ENCODE data around the gene DPP4.

Gene DPP4

GRCh38 chr2:161972232-161972631, 101.8 kb downstream of the DPP4 start:
- Histone ChIP-seq H3K9ac (ENCODE audit: insufficient read length) (no peak overlapping the region), H3K9me3 (ENCODE audit: low read depth, low read length) (no peaks in the 10 kb centered on the region), H3K36me3 (ENCODE audit: insufficient read depth, low read length) (no peaks in the 10 kb centered on the region), H3K4me3 (no peak overlapping the region), H3K27ac (no peak overlapping the region)
- no peak for DNase-seq (ENCODE audit: low read depth, low spot score)
- TF ChIP-seq POLR2AphosphoS5 (IDR thresholded peaks at IDR 0.05; ENCODE audit: borderline replicate concordance, low read depth, low read length) (no peak), FOXP2 (optimal IDR thresholded peaks at IDR 0.05; ENCODE audit: control extremely low read depth, extremely low read length, insufficient read depth) (no peak), EZH2 (IDR thresholded peaks at IDR 0.05) (no peak)

- Histone ChIP-seq H3K27ac (no peak overlapping the region), H3K9ac (ENCODE audit: insufficient read length) (no peak overlapping the region), H3K4me3 (no peak overlapping the region), H3K9me3 (ENCODE audit: low read depth, low read length) (no peaks in the 10 kb centered on the region), H3K36me3 (ENCODE audit: insufficient read depth, low read length) (no peaks in the 10 kb centered on the region)
- no peak for TF ChIP-seq EZH2 (IDR thresholded peaks at IDR 0.05)
- TF ChIP-seq POLR2AphosphoS5 (IDR thresholded peaks at IDR 0.05; ENCODE audit: borderline replicate concordance, low read depth, low read length) = no peak
- TF ChIP-seq FOXP2 (optimal IDR thresholded peaks at IDR 0.05; ENCODE audit: control extremely low read depth, extremely low read length, insufficient read depth) = no peak
- DNase-seq (ENCODE audit: low read depth, low spot score) = no peak
These were observed 102.5 kb downstream of the DPP4 start for GRCh38 chr2:161971551-161971950.

DNA sequence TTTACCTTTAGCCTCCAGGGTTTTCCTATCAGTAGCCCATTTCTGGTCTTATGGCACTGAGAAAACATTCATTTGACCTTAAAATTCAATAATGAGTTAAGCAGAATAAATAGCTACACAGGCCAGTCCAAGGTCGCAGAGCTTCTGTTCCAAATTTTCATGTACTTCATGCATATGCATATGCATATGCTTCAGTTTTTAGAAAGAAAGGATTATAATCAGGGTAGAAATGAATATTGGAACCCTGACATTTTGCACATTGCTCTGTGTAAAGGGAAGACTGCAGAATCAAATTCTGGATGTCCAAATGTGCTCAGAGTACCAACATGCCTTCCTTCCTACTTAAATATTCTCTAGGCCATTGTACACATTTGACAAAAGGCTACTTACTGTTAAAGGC, 104.9 kb downstream of the DPP4 start:
- no peak overlapping the region for H3K4me3 ChIP-seq
- TF ChIP-seq POLR2AphosphoS5 (IDR thresholded peaks at IDR 0.05; ENCODE audit: borderline replicate concordance, low read depth, low read length) (no peak), FOXP2 (optimal IDR thresholded peaks at IDR 0.05; ENCODE audit: control extremely low read depth, extremely low read length, insufficient read depth) (no peak), EZH2 (IDR thresholded peaks at IDR 0.05) (no peak)
- H3K9me3 ChIP-seq (ENCODE audit: low read depth, low read length) = no peaks in the 10 kb centered on the region
- no peak overlapping the region for H3K27ac ChIP-seq
- no peak for DNase-seq (ENCODE audit: low read depth, low spot score)
- H3K9ac ChIP-seq (ENCODE audit: insufficient read length) = no peak overlapping the region
- no peaks in the 10 kb centered on the region for H3K36me3 ChIP-seq (ENCODE audit: insufficient read depth, low read length)

GRCh38 chr2:161965994-161966393, 108.0 kb downstream of the DPP4 start:
- no peaks in the 10 kb centered on the region for H3K9me3 ChIP-seq (ENCODE audit: low read depth, low read length)
- no peaks in the 10 kb centered on the region for H3K36me3 ChIP-seq (ENCODE audit: insufficient read depth, low read length)
- H3K4me3 ChIP-seq = no peak overlapping the region
- TF ChIP-seq EZH2 (IDR thresholded peaks at IDR 0.05) = no peak
- no peak for TF ChIP-seq FOXP2 (optimal IDR thresholded peaks at IDR 0.05; ENCODE audit: control extremely low read depth, extremely low read length, insufficient read depth)
- no peak; the same call in 1 of the 2 replicates for TF ChIP-seq POLR2AphosphoS5 (IDR thresholded peaks at IDR 0.05; ENCODE audit: borderline replicate concordance, low read depth, low read length)
- peak overlapping the region; percentile 38; the same call in 1 of the 2 replicates for H3K27ac ChIP-seq
- no peak overlapping the region for H3K9ac ChIP-seq (ENCODE audit: insufficient read length)
- peak; percentile 60 for DNase-seq (ENCODE audit: low read depth, low spot score)

GRCh38 chr2:161964160-161964559, 109.9 kb downstream of the DPP4 start:
- H3K27ac ChIP-seq = no peak overlapping the region
- no peaks in the 10 kb centered on the region for H3K9me3 ChIP-seq (ENCODE audit: low read depth, low read length)
- no peak for TF ChIP-seq EZH2 (IDR thresholded peaks at IDR 0.05)
- no peak for TF ChIP-seq FOXP2 (optimal IDR thresholded peaks at IDR 0.05; ENCODE audit: control extremely low read depth, extremely low read length, insufficient read depth)
- no peak overlapping the region for H3K9ac ChIP-seq (ENCODE audit: insufficient read length)
- no peak for DNase-seq (ENCODE audit: low read depth, low spot score)
- H3K4me3 ChIP-seq = no peak overlapping the region
- no peaks in the 10 kb centered on the region for H3K36me3 ChIP-seq (ENCODE audit: insufficient read depth, low read length)

DNA sequence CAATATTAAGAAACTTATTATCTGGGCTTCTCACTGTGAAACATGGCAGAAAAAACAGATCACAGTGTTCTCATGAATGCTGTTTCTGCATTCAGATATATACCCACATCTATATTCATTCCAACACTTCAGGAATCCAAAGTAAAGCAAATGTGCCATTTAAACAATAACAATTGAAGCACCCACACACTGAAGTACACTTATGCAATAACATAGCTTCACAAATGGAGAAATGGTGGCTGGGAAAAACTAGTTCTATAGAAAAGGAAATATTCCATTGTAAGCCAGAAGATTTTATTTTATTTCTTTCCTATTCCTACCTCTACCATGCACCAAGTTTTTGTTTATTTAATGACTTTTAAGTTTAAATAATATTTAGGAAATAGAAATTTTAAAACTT, 111.9 kb downstream of the DPP4 start:
- TF ChIP-seq EZH2 (IDR thresholded peaks at IDR 0.05) (no peak), POLR2AphosphoS5 (IDR thresholded peaks at IDR 0.05; ENCODE audit: borderline replicate concordance, low read depth, low read length) (no peak), FOXP2 (optimal IDR thresholded peaks at IDR 0.05; ENCODE audit: control extremely low read depth, extremely low read length, insufficient read depth) (no peak)
- no peaks in the 10 kb centered on the region for H3K9me3 ChIP-seq (ENCODE audit: low read depth, low read length)
- H3K27ac ChIP-seq = no peak overlapping the region

DNA sequence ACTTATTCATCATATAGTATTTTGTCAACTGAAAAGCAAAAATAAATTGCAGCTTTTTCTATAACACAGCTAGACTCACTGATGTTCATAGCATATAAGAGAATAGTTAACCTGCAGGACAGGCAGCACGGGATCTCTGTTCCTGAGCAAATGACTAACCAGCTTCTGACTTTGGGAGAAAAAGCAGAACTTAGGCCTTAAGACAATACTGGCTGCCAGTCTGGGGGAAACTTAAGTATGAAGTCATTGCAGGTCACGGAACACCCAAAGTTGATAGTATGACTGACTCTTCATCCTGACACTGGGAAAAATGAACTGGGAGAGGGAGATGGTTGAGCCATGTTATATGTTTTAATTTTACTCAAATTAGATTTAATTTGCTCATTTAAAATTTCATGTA, 113.0 kb downstream of the DPP4 start:
- no peak for DNase-seq (ENCODE audit: low read depth, low spot score)

More for the DNA sequence above, 111.9 kb downstream of the DPP4 start:
- Histone ChIP-seq H3K36me3 (ENCODE audit: insufficient read depth, low read length) (no peaks in the 10 kb centered on the region), H3K9ac (ENCODE audit: insufficient read length) (no peak overlapping the region), H3K4me3 (no peak overlapping the region)
- no peak for DNase-seq (ENCODE audit: low read depth, low spot score)

DNA sequence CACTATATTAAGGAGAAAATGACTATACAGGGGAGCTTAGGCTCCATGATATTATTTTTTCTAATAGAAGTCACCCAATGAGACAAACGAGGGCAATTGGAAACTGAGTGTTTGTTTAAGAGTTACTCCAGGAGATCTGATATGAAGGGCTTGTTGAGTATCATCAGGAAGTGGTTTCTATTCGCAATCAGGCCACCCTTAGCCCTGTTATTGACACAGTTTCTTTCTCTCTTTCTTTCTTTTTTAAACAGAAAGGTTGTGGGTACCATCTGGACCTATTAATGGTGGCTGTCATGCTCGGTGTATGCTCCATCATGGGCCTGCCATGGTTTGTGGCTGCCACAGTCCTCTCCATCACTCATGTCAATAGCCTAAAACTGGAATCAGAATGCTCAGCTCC, 117.3 kb downstream of the DPP4 start:
- H3K4me3 ChIP-seq = no peak overlapping the region
- H3K36me3 ChIP-seq (ENCODE audit: insufficient read depth, low read length) = no peaks in the 10 kb centered on the region
- H3K27ac ChIP-seq = no peak overlapping the region
- DNase-seq (ENCODE audit: low read depth, low spot score) = no peak
- TF ChIP-seq EZH2 (IDR thresholded peaks at IDR 0.05) (no peak), FOXP2 (optimal IDR thresholded peaks at IDR 0.05; ENCODE audit: control extremely low read depth, extremely low read length, insufficient read depth) (no peak), POLR2AphosphoS5 (IDR thresholded peaks at IDR 0.05; ENCODE audit: borderline replicate concordance, low read depth, low read length) (no peak)
- no peak overlapping the region for H3K9ac ChIP-seq (ENCODE audit: insufficient read length)
- H3K9me3 ChIP-seq (ENCODE audit: low read depth, low read length) = no peaks in the 10 kb centered on the region

More for the DNA sequence above, 113.0 kb downstream of the DPP4 start:
- Histone ChIP-seq H3K36me3 (ENCODE audit: insufficient read depth, low read length) (no peaks in the 10 kb centered on the region), H3K27ac (no peak overlapping the region), H3K4me3 (no peak overlapping the region), H3K9ac (ENCODE audit: insufficient read length) (no peak overlapping the region), H3K9me3 (ENCODE audit: low read depth, low read length) (no peaks in the 10 kb centered on the region)
- TF ChIP-seq EZH2 (IDR thresholded peaks at IDR 0.05) (no peak), POLR2AphosphoS5 (IDR thresholded peaks at IDR 0.05; ENCODE audit: borderline replicate concordance, low read depth, low read length) (no peak), FOXP2 (optimal IDR thresholded peaks at IDR 0.05; ENCODE audit: control extremely low read depth, extremely low read length, insufficient read depth) (no peak)

- Histone ChIP-seq H3K9ac (ENCODE audit: insufficient read length) (no peak overlapping the region), H3K4me3 (no peak overlapping the region), H3K27ac (no peak overlapping the region), H3K9me3 (ENCODE audit: low read depth, low read length) (no peaks in the 10 kb centered on the region), H3K36me3 (ENCODE audit: insufficient read depth, low read length) (no peaks in the 10 kb centered on the region)
- TF ChIP-seq EZH2 (IDR thresholded peaks at IDR 0.05) (no peak), FOXP2 (optimal IDR thresholded peaks at IDR 0.05; ENCODE audit: control extremely low read depth, extremely low read length, insufficient read depth) (no peak), POLR2AphosphoS5 (IDR thresholded peaks at IDR 0.05; ENCODE audit: borderline replicate concordance, low read depth, low read length) (no peak)
- DNase-seq (ENCODE audit: low read depth, low spot score) = no peak
These were observed 118.8 kb downstream of the DPP4 start for GRCh38 chr2:161955211-161955610.

Data from SK-N-MC (cell line).